ENCODE results near the gene HEBP1.

GRCh38 chr12:13041224-13041623 is 41.2 kb upstream of the HEBP1 start:
- TF ChIP-seq CTCF (IDR thresholded peaks at IDR 0.05) (no peak), POLR2AphosphoS5 (IDR thresholded peaks at IDR 0.05) (no peak)

Measured in prostate gland (tissue), 2 donors.